ENCODE measurements around the gene CST1.

The CST1 gene

DNA sequence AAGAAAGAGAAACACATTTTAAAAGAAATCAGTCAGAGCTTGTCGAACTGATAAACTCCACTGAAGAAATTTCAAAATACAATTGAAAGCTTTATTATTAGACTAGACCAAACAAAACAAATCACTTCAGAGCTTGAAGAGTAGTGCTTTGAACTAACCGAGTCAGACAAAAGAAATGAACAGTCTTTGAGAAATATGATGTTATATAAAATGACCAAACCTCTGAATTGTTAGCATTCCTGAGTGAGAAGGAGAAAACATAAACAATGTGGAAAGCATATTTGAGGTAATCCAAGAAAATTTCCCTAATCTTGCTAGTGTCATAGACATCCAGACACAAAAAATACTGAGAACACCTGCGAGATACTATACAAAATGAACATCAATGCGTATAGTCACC, 48.7 kb downstream of the CST1 start:
- DNase-seq (ENCODE audit: low spot score) = no peak

DNA sequence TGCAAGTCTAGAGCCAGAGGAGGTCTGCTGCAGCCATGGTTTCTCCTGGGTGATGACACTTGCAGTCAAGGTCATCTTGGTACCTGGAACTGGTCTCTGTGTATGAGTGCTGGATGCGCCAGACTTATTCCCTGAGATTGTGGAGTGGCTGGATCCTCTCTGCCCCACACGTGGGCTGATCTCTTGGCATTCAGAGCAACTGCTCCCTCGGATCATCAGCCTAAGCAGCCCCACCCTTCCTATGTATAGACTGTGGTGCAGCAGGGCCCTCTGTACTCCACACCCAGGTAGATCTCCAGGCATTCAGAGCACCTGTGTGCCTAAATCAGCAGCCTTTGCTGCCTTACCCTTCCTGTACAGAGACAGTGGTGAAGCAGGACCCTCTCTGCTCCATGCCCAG, 49.8 kb downstream of the CST1 start:
- DNase-seq (ENCODE audit: low spot score) = no peak

DNA sequence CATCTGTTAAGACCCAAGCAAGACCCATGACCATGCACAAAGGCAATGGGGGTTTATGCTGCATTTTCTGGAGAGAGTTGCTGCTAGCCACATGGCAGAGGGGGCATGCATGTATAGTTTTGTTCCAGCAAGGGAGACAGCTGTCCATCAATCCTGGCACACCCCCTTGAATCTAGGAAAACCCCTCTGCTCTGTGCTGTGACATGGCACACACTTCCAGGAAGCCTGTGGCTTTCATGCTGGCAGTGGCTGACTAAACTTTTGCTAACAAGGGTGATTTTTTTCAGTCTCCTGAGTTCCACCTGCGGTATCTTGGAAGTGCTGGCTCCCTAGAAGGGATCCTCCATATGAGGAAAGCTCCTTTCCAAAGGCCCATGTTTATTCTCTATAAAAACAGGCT, 52.8 kb downstream of the CST1 start:
- no peak for DNase-seq (ENCODE audit: low spot score)
